HCT116 (cell line): ENCODE results near the gene CMC2. TPM values are rescaled to one million over a fixed set of nuclear protein-coding genes. Genes with fewer than 3 reads are reported as not detected.

Source experiments
- ATAC-seq: fragments of 200-7000 bp; cut with Tn5 transposase; 2 replicates; pipeline ENCODE4 v1.9.1; 2020; ENCODE audit warnings: mild to moderate bottlenecking, moderate library complexity
- BruUV-seq: library from RNA; stranded (reverse); fragments of 400-500 nt; replicated peaks from 2 replicates; lab custom pipeline; 2021; lab: Mats Ljungman, UMichigan
- CTCF ChIA-PET: fragments of 300-600 bp; sonication (Branson Sonifier 250); formaldehyde crosslinking; loops from one replicate; lab custom pipeline; 2021; ENCODE audit warnings: antibody characterized with exemption; lab: Charles Lee
- POLR2A ChIA-PET: fragments of 300-600, 350-600 bp; sonication (Branson Sonifier 250); formaldehyde crosslinking; loops from one replicate; lab custom pipeline; 2021; ENCODE audit warnings: antibody characterized with exemption; lab: Charles Lee
- RAD21 ChIA-PET, 2 experiments: fragments of 300-600 bp; sonication (Branson Sonifier 250); formaldehyde crosslinking; loops; one replicate each; lab custom pipeline; 2023; ENCODE audit warnings: low total read pairs in 2 of 2; ENCODE audit not compliant: uncharacterized antibody in 2 of 2, unreplicated experiment in 2 of 2, low non-redundant PET in 1 of 2; lab: Charles Lee
- DNase-seq: peaks from one replicate; pipeline ENCODE4 v3.0.0-alpha.2; 2010; ENCODE audit warnings: low read depth, low spot score
- H2AFZ ChIP-seq: fragments of 200-600 bp; shearing (Covaris generic), sonication (generic); 2 replicates; pipeline ENCODE4 v1.6.1; 2017; ENCODE audit warnings: low read depth, mixed run types, mixed read lengths, antibody characterized with exemption, low read length; ENCODE audit not compliant: poor library complexity, severe bottlenecking
- H3K27ac ChIP-seq: 2 replicates; pipeline ENCODE4 v1.5.1; 2012; ENCODE audit warnings: low read depth, low read length
- H3K27me3 ChIP-seq: fragments of 200-600 bp; sonication (generic); 2 replicates; pipeline ENCODE4 v1.6.1; 2016; ENCODE audit warnings: mixed run types, low read length, mixed read lengths; ENCODE audit not compliant: insufficient read depth
- H3K36me3 ChIP-seq, 2 experiments: fragments of 200-500 bp in 1 of 2; fragments of 200-600 bp in 1 of 2; sonication (Bioruptor generic) in 1 of 2; sonication (generic) in 1 of 2; 2 replicates each; pipeline versions ENCODE4 v1.5.1 to v1.6.1; 2014 to 2016; ENCODE audit warnings: low read length in 2 of 2, inconsistent platforms in 1 of 2, mixed read lengths in 1 of 2, mixed run types in 1 of 2; ENCODE audit not compliant: insufficient read depth in 2 of 2, control insufficient read depth in 1 of 2
- H3K4me1 ChIP-seq, 2 experiments: fragments of 200-600 bp in 1 of 2; sonication (generic) in 1 of 2; 2 replicates each; pipeline versions ENCODE4 v1.5.1 to v1.6.1; 2012 to 2017; ENCODE audit warnings: low read length in 2 of 2, inconsistent platforms in 1 of 2, mild to moderate bottlenecking in 1 of 2, mixed read lengths in 1 of 2, mixed run types in 1 of 2, moderate library complexity in 1 of 2; ENCODE audit not compliant: insufficient read depth in 2 of 2, control insufficient read depth in 1 of 2
- H3K4me2 ChIP-seq: fragments of 200-600 bp; sonication (generic); 2 replicates; pipeline ENCODE4 v1.6.1; 2017; ENCODE audit warnings: mixed run types, low read length, mixed read lengths
- H3K4me3 ChIP-seq, 2 experiments: fragments of 200-600 bp in 1 of 2; sonication (generic) in 1 of 2; replicated peaks in 1 of 2; 2 replicates each; pipeline ENCODE4 v1.5.1; 2011 to 2016; ENCODE audit warnings: low read length in 2 of 2, control low read depth in 1 of 2, low read depth in 1 of 2, mild to moderate bottlenecking in 1 of 2, mixed read lengths in 1 of 2, mixed run types in 1 of 2
- H3K79me2 ChIP-seq: fragments of 200-600 bp; sonication (generic); 2 replicates; pipeline ENCODE4 v1.6.1; 2017; ENCODE audit warnings: mild to moderate bottlenecking, mixed run types, low read length, moderate library complexity, mixed read lengths; ENCODE audit not compliant: insufficient read depth
- H3K9ac ChIP-seq: fragments of 200-600 bp; sonication (generic); 2 replicates; pipeline ENCODE4 v1.6.1; 2016; ENCODE audit warnings: low read length, mixed read lengths
- H3K9me2 ChIP-seq: fragments of 200-600 bp; sonication (generic), shearing (Covaris generic); 2 replicates; pipeline ENCODE4 v1.6.1; 2017; ENCODE audit warnings: mixed run types, mild to moderate bottlenecking, moderate library complexity; ENCODE audit not compliant: insufficient read depth
- H3K9me3 ChIP-seq, 2 experiments: fragments of 200-500 bp in 1 of 2; fragments of 200-600 bp in 1 of 2; sonication (Bioruptor generic) in 1 of 2; sonication (generic) in 1 of 2; 2 replicates each; pipeline ENCODE4 v1.6.1; 2014 to 2017; ENCODE audit warnings: low read length in 2 of 2, mixed read lengths in 2 of 2, inconsistent platforms in 1 of 2, low read depth in 1 of 2, mild to moderate bottlenecking in 1 of 2, mixed run types in 1 of 2, moderate library complexity in 1 of 2; ENCODE audit not compliant: control insufficient read depth in 1 of 2, insufficient read depth in 1 of 2
- H4K20me1 ChIP-seq: fragments of 200-600 bp; sonication (generic), shearing (Covaris generic); 2 replicates; pipeline ENCODE4 v1.6.1; 2017; ENCODE audit warnings: mixed run types, mild to moderate bottlenecking, moderate library complexity; ENCODE audit not compliant: insufficient read depth
- CEBPB ChIP-seq: IDR thresholded peaks from 2 replicates; pipeline ENCODE4 v1.6.1; 2012; ENCODE audit warnings: low read depth
- CTCF ChIP-seq, 3 experiments: fragments of 200-600 bp in 1 of 3; sonication (generic) in 1 of 3; IDR thresholded peaks in 2 of 3; conservative IDR thresholded peaks in 1 of 3; 2 replicates each; pipeline ENCODE4 v1.5.1; 2012 to 2017; ENCODE audit warnings: low read depth in 2 of 3, low read length in 2 of 3, antibody characterized with exemption in 1 of 3, borderline replicate concordance in 1 of 3, control low read depth in 1 of 3, mild to moderate bottlenecking in 1 of 3, mixed read lengths in 1 of 3, mixed run types in 1 of 3, moderate library complexity in 1 of 3; ENCODE audit not compliant: insufficient read depth in 1 of 3
- EZH2phosphoT487 ChIP-seq: fragments of 200-600 bp; IDR thresholded peaks from 2 replicates; pipeline ENCODE4 v1.6.1; 2018; ENCODE audit warnings: antibody characterized with exemption, borderline replicate concordance
- FOSL1 ChIP-seq: IDR thresholded peaks from 2 replicates; pipeline ENCODE4 v1.6.1; 2012; ENCODE audit warnings: low read depth
- POLR2A ChIP-seq: IDR thresholded peaks from 2 replicates; pipeline ENCODE4 v1.7.0; 2011; ENCODE audit warnings: borderline replicate concordance; ENCODE audit not compliant: insufficient read depth, insufficient read length; ENCODE audit errors: extremely low read depth
- YY1 ChIP-seq: IDR thresholded peaks from 2 replicates; pipeline ENCODE4 v1.6.1; 2011; ENCODE audit warnings: low read length, low read depth, moderate library complexity, mild to moderate bottlenecking; ENCODE audit not compliant: insufficient replicate concordance; ENCODE audit errors: extremely low read depth
- ZNF274 ChIP-seq: fragments of 200-500 bp; sonication (Bioruptor generic); IDR thresholded peaks from 2 replicates; pipeline ENCODE4 v1.6.1; 2014; ENCODE audit warnings: mild to moderate bottlenecking, low read depth, low read length, inconsistent platforms
- intact Hi-C: fragments of 100-400 bp; cut with micrococcal nuclease; formaldehyde crosslinking; loops from 2 replicates; pipeline ENCODE4 v1.10.0; 2022
- total RNA-seq: library from RNA; stranded (reverse); gene quantifications from one replicate; pipeline ENCODE4 v1.2.1, GENCODE V29; 2021; ENCODE audit not compliant: unreplicated experiment
- TF ChIP-seq, protein P1 (sequence below): IDR thresholded peaks from 2 replicates; pipeline ENCODE4 v1.6.1; 2011; ENCODE audit warnings: mild to moderate bottlenecking, low read length, moderate library complexity; ENCODE audit not compliant: insufficient replicate concordance; ENCODE audit errors: extremely low read depth
- TF ChIP-seq, protein P2 (sequence below): IDR thresholded peaks from 2 replicates; pipeline ENCODE4 v1.6.1; 2012
- TF ChIP-seq, protein P3 (sequence below): IDR thresholded peaks from 2 replicates; pipeline ENCODE4 v1.6.1; 2012

CMC2 gene
- total RNA-seq, 1 experiment from 2014 or later: 119 TPM

- H3K27ac ChIP-seq: no peak overlapping the region
- RAD21 ChIA-PET: no interaction called here
- no peaks in the 10 kb centered on the region for H3K36me3 ChIP-seq
- no peak for DNase-seq
- POLR2A ChIA-PET: interaction anchor here (1.4 kb wide), 1 partner anchor 8 kb away, joined by 3 read pairs; no protein-coding TSS in a partner anchor
- ATAC-seq: no peak
- intact Hi-C loops: no loop called here
- no peak overlapping the region for H3K4me3 ChIP-seq
- TF ChIP-seq POLR2A: no peak
- TF ChIP-seq CEBPB: no peak
- no peak for TF ChIP-seq FOSL1
- TF ChIP-seq, protein P1, sequence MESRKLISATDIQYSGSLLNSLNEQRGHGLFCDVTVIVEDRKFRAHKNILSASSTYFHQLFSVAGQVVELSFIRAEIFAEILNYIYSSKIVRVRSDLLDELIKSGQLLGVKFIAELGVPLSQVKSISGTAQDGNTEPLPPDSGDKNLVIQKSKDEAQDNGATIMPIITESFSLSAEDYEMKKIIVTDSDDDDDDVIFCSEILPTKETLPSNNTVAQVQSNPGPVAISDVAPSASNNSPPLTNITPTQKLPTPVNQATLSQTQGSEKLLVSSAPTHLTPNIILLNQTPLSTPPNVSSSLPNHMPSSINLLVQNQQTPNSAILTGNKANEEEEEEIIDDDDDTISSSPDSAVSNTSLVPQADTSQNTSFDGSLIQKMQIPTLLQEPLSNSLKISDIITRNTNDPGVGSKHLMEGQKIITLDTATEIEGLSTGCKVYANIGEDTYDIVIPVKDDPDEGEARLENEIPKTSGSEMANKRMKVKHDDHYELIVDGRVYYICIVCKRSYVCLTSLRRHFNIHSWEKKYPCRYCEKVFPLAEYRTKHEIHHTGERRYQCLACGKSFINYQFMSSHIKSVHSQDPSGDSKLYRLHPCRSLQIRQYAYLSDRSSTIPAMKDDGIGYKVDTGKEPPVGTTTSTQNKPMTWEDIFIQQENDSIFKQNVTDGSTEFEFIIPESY: no peak
- no peak for TF ChIP-seq CTCF (IDR thresholded peaks at IDR 0.05 in 2 of 3, conservative IDR thresholded peaks at IDR 0.05 in 1 of 3; ENCODE audit: borderline replicate concordance in 1 of 3, insufficient read depth in 1 of 3, low read depth in 2 of 3, low read length in 2 of 3)
- TF ChIP-seq, protein P2, sequence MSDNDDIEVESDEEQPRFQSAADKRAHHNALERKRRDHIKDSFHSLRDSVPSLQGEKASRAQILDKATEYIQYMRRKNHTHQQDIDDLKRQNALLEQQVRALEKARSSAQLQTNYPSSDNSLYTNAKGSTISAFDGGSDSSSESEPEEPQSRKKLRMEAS: no peak
- TF ChIP-seq EZH2phosphoT487: no peak
- no peak for TF ChIP-seq ZNF274
- TF ChIP-seq YY1: no peak
- TF ChIP-seq, protein P3, sequence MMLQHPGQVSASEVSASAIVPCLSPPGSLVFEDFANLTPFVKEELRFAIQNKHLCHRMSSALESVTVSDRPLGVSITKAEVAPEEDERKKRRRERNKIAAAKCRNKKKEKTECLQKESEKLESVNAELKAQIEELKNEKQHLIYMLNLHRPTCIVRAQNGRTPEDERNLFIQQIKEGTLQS: no peak
- TF ChIP-seq, all 23 proteins: peak for 0
- Histone ChIP-seq H3K9me2 (no peaks in the 10 kb centered on the region), H2AFZ (no peak overlapping the region), H3K9ac (no peak overlapping the region), H4K20me1 (no peaks in the 10 kb centered on the region), H3K4me1 (no peaks in the 10 kb centered on the region), H3K27me3 (no peaks in the 10 kb centered on the region), H3K79me2 (no peaks in the 10 kb centered on the region), H3K9me3 (no peaks in the 10 kb centered on the region), H3K4me2 (no peak overlapping the region)
- no TSS peak for BruUV-seq
- CTCF ChIA-PET: interaction anchor here (1.2 kb wide), 1 partner anchor 8 kb away, joined by 4 read pairs; no protein-coding TSS in a partner anchor
Measured at GRCh38 chr16:80966617-80967016, 40.1 kb downstream of the CMC2 start.
